BLaER1 (cell line): ENCODE data around the gene APBA2.

Experiments used
- H3K27ac ChIP-seq: shearing (Covaris generic); formaldehyde crosslinking; 2 replicates; pipeline ENCODE4 v1.8.1; 2022
- H3K27me3 ChIP-seq: shearing (Covaris generic); formaldehyde crosslinking; 2 replicates; pipeline ENCODE4 v1.8.1; 2022
- H3K36me3 ChIP-seq: shearing (Covaris generic); formaldehyde crosslinking; 2 replicates; pipeline ENCODE4 v1.8.1; 2022
- H3K4me1 ChIP-seq: shearing (Covaris generic); formaldehyde crosslinking; 2 replicates; pipeline ENCODE4 v1.8.1; 2022
- H3K4me2 ChIP-seq: shearing (Covaris generic); formaldehyde crosslinking; 2 replicates; pipeline ENCODE4 v1.8.1; 2022
- H3K4me3 ChIP-seq: shearing (Covaris generic); formaldehyde crosslinking; 2 replicates; pipeline ENCODE4 v1.8.1; 2022
- H3K9ac ChIP-seq: shearing (Covaris generic); formaldehyde crosslinking; 2 replicates; pipeline ENCODE4 v1.8.1; 2022
- H3K9me3 ChIP-seq: shearing (Covaris generic); formaldehyde crosslinking; 2 replicates; pipeline ENCODE4 v1.8.1; 2022
- H4K20me1 ChIP-seq: shearing (Covaris generic); formaldehyde crosslinking; 2 replicates; pipeline ENCODE4 v1.8.1; 2022
- Cebpa-rat ChIP-seq: shearing (Covaris generic); IDR thresholded peaks from 2 replicates; pipeline ENCODE4 v1.8.1; 2022

Gene APBA2

GRCh38 chr15:28895146-28895545 is 9.4 kb downstream of the APBA2 start:
- no peak overlapping the region for H3K4me2 ChIP-seq
- no peaks in the 10 kb centered on the region for H3K27me3 ChIP-seq
- TF ChIP-seq Cebpa-rat: no peak
- H3K9me3 ChIP-seq: no peaks in the 10 kb centered on the region
- H3K4me1 ChIP-seq: peaks cover 41% of the 10 kb centered on the region
- H3K9ac ChIP-seq: no peak overlapping the region
- H4K20me1 ChIP-seq: peaks cover 82% of the 10 kb centered on the region
- peaks cover 5% of the 10 kb centered on the region; the same call in 1 of the 2 replicates for H3K36me3 ChIP-seq
- H3K4me3 ChIP-seq: no peak overlapping the region
- H3K27ac ChIP-seq: no peak overlapping the region

- no peak overlapping the region for H3K27ac ChIP-seq
- H3K9me3 ChIP-seq: no peaks in the 10 kb centered on the region
- H3K4me1 ChIP-seq: peaks cover 37% of the 10 kb centered on the region
- H3K4me3 ChIP-seq: no peak overlapping the region
- H3K36me3 ChIP-seq: peaks cover 5% of the 10 kb centered on the region; the same call in 1 of the 2 replicates
- no peak overlapping the region for H3K4me2 ChIP-seq
- H3K27me3 ChIP-seq: no peaks in the 10 kb centered on the region
- no peak for TF ChIP-seq Cebpa-rat
- H3K9ac ChIP-seq: no peak overlapping the region
- peaks cover 82% of the 10 kb centered on the region for H4K20me1 ChIP-seq
Observed at GRCh38 chr15:28895566-28895965, 9.8 kb downstream of the APBA2 start.

GRCh38 chr15:28896951-28897350 is 11.2 kb downstream of the APBA2 start:
- Histone ChIP-seq H3K4me2 (no peak overlapping the region), H3K9me3 (no peaks in the 10 kb centered on the region), H3K4me3 (no peak overlapping the region), H3K4me1 (peaks cover 24% of the 10 kb centered on the region), H3K27me3 (no peaks in the 10 kb centered on the region), H4K20me1 (peaks cover 72% of the 10 kb centered on the region), H3K36me3 (peaks cover 5% of the 10 kb centered on the region; the same call in 1 of the 2 replicates), H3K9ac (no peak overlapping the region), H3K27ac (no peak overlapping the region)
- no peak for TF ChIP-seq Cebpa-rat

- no peak overlapping the region for H3K27ac ChIP-seq
- H3K4me1 ChIP-seq: peaks cover 13% of the 10 kb centered on the region
Observed at GRCh38 chr15:28897861-28898585, 12.2 kb downstream of the APBA2 start.

GRCh38 chr15:28899061-28899738 is 13.4 kb downstream of the APBA2 start:
- no peak overlapping the region for H3K4me3 ChIP-seq
- no peaks in the 10 kb centered on the region for H3K9me3 ChIP-seq
- no peak overlapping the region for H3K4me2 ChIP-seq
- H3K27me3 ChIP-seq: no peaks in the 10 kb centered on the region
- H3K27ac ChIP-seq: no peak overlapping the region
- H3K36me3 ChIP-seq: peaks cover 5% of the 10 kb centered on the region; the same call in 1 of the 2 replicates
- peaks cover 24% of the 10 kb centered on the region for H3K4me1 ChIP-seq
- H4K20me1 ChIP-seq: peaks cover 69% of the 10 kb centered on the region
- no peak for TF ChIP-seq Cebpa-rat
- H3K9ac ChIP-seq: no peak overlapping the region

More at GRCh38 chr15:28897861-28898585, 12.2 kb downstream of the APBA2 start:
- no peaks in the 10 kb centered on the region for H3K27me3 ChIP-seq
- peaks cover 5% of the 10 kb centered on the region; the same call in 1 of the 2 replicates for H3K36me3 ChIP-seq
- TF ChIP-seq Cebpa-rat: no peak
- H3K9ac ChIP-seq: no peak overlapping the region
- no peak overlapping the region for H3K4me3 ChIP-seq
- H3K9me3 ChIP-seq: no peaks in the 10 kb centered on the region
- H3K4me2 ChIP-seq: no peak overlapping the region
- H4K20me1 ChIP-seq: peaks cover 69% of the 10 kb centered on the region

GRCh38 chr15:28900041-28900891 is 14.5 kb downstream of the APBA2 start:
- Histone ChIP-seq H3K9me3 (no peaks in the 10 kb centered on the region), H3K4me1 (peaks cover 28% of the 10 kb centered on the region), H3K27ac (no peak overlapping the region), H3K9ac (no peak overlapping the region), H3K27me3 (no peaks in the 10 kb centered on the region), H3K4me2 (no peak overlapping the region), H4K20me1 (peaks cover 71% of the 10 kb centered on the region), H3K36me3 (peaks cover 1% of the 10 kb centered on the region; the same call in 1 of the 2 replicates), H3K4me3 (no peak overlapping the region)
- no peak for TF ChIP-seq Cebpa-rat

- no peaks in the 10 kb centered on the region for H3K36me3 ChIP-seq
- H3K9ac ChIP-seq: no peak overlapping the region
- H4K20me1 ChIP-seq: peaks cover 72% of the 10 kb centered on the region
- H3K4me1 ChIP-seq: peaks cover 24% of the 10 kb centered on the region
- H3K27me3 ChIP-seq: no peaks in the 10 kb centered on the region
- H3K9me3 ChIP-seq: no peaks in the 10 kb centered on the region
- no peak overlapping the region for H3K4me2 ChIP-seq
- H3K4me3 ChIP-seq: no peak overlapping the region
- TF ChIP-seq Cebpa-rat: no peak
- no peak overlapping the region for H3K27ac ChIP-seq
Observed at GRCh38 chr15:28900892-28901586, 15.3 kb downstream of the APBA2 start.

GRCh38 chr15:28901587-28901980 is 15.8 kb downstream of the APBA2 start:
- Histone ChIP-seq H3K4me1 (peaks cover 24% of the 10 kb centered on the region), H3K27ac (no peak overlapping the region), H3K9me3 (no peaks in the 10 kb centered on the region), H4K20me1 (peaks cover 76% of the 10 kb centered on the region), H3K9ac (no peak overlapping the region), H3K36me3 (no peaks in the 10 kb centered on the region), H3K27me3 (no peaks in the 10 kb centered on the region), H3K4me3 (no peak overlapping the region), H3K4me2 (no peak overlapping the region)
- TF ChIP-seq Cebpa-rat: no peak

GRCh38 chr15:28901987-28902745 is 16.4 kb downstream of the APBA2 start:
- no peak overlapping the region for H3K27ac ChIP-seq
- TF ChIP-seq Cebpa-rat: no peak
- no peak overlapping the region for H3K4me3 ChIP-seq
- H4K20me1 ChIP-seq: peaks cover 77% of the 10 kb centered on the region
- no peak overlapping the region for H3K9ac ChIP-seq
- H3K36me3 ChIP-seq: no peaks in the 10 kb centered on the region
- H3K4me1 ChIP-seq: peaks cover 24% of the 10 kb centered on the region
- H3K4me2 ChIP-seq: no peak overlapping the region
- H3K27me3 ChIP-seq: no peaks in the 10 kb centered on the region
- no peaks in the 10 kb centered on the region for H3K9me3 ChIP-seq
